HG03469 (cell line): Measurements from ENCODE around the gene DHCR7.

Source experiments
- ATAC-seq: cut with Tn5 transposase; IDR thresholded peaks from one replicate; pipeline ENCODE4 v1.9.1; 2021; ENCODE audit warnings: mild to moderate bottlenecking, moderate library complexity, moderate number of reproducible peaks; ENCODE audit not compliant: unreplicated experiment

Gene DHCR7

GRCh38 chr11:71481101-71481960 is 33.1 kb upstream of the DHCR7 start:
- no peak for ATAC-seq

DNA sequence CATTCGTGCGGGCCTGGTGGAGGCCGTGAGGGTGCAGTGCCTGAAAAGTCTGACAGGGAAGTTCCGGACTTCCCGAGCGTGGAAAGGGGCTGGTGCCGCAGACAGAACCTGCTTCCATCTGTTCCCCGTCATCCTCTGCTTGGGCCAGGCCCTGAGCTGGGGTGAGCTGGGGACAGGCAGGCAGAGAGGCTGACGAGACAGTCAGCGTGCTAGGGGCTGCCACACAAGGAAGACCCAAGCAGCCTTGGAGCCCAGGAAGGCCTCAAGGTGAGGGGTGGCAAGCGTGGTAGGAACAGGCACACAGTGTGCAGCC is 30.3 kb upstream of the DHCR7 start:
- no peak for ATAC-seq

DNA sequence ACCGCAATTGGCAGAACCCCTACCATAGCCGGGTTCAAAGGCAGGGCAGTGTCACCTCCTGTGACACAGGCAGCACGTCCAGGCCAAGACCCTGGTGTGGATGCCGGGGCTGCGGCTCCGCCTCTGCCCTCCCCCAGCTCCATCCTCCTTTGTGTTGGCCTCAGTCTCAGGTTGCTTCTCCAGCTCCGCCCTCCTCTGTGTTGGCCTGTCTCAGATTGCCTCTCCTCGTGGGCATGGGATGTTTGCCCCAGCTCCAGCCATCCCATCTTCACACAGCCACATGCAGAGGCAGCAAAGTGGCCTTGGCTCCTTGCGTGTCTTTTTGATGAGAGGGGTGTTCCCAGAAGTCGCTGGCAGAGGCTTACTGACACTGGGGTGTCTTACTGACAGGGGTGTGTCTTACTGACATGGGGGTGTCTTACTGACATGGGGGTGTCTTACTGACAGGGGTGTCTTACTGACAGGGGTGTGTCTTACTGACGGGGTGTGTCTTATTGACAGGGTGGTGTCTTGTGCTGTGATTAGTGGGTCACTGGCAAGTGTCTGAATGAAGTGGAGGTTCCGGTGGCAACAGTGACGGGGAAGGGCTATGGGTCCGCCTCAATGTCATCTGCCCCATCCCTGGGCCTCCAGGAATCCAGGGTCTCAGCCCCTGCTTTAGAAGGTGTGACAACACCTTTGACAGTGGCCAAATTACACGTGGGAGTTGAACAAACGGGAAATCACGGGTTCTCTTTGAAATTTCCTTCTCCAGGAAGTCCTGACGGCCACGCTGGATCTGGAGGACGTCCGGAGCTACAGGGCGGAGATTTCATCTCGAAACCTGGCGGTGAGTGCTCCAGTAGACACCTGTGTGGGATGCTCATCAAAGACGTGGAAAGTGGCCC is 29.7 kb upstream of the DHCR7 start:
- no peak for ATAC-seq

GRCh38 chr11:71476926-71477640 is 28.9 kb upstream of the DHCR7 start:
- ATAC-seq: no peak

DNA sequence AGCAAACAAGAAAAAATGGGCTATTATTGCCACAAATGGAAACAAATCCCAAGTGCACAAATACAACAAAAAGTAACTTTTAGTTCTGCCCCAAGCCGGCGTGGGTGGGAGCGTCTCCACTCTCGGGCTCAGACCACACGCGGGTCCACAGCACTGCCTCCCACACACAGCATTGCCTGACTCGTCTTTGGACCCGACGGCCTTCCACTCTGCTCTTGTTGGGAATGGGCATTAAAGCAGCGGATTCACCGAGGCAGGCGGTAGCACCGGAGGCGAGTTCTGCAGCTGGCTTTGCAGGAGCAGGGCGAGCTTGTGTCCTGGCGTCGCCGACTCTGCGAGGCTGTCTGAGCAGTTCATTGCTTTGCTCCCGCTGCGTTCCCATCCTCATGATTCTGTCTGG is 27.8 kb upstream of the DHCR7 start:
- no peak for ATAC-seq

GRCh38 chr11:71474771-71475483 is 26.7 kb upstream of the DHCR7 start:
- no peak for ATAC-seq

- ATAC-seq: no peak
These were observed 26.1 kb upstream of the DHCR7 start for GRCh38 chr11:71474141-71474770.

DNA sequence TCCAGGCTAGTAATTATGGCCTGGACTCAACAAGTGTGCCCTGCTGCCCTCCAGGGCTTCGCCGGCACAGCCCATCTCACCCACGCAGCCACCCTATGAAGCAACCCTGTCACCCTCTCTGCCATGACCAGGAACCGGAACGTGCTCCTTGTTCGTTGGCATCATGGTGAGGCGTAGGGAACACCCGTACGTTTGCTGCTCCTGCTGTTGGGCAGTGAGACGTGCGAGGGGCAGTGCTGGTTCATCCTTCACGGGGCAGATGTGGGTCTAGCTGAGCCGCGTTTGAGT is 25.5 kb upstream of the DHCR7 start:
- ATAC-seq: no peak

GRCh38 chr11:71472941-71473792 is 25.0 kb upstream of the DHCR7 start:
- no peak for ATAC-seq

DNA sequence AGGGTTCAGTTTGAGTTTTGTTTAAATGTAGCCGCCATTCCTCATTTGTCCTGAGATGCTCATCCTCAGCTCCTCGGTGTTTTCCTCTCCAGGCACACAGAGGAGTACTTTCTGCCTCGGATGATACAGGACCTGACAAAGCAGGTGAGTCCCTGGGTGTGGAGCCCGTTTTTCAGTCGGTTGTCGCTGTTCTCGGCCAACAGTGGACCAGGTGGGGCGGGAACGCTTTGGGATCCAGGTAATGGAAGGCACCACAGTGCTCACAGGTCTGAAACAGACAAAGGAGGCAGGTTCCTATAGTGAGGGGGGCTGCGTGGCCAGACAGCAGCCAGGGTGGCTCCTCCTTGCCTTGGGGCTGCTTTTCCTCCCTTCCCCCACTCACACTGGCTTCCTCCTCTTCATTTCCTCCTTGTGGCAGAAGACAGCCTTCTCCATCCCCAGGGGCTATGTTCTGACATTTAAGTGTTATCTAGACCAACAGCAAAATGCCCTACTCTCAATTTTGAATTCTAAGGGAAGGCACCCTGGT is 24.2 kb upstream of the DHCR7 start:
- no peak for ATAC-seq

DNA sequence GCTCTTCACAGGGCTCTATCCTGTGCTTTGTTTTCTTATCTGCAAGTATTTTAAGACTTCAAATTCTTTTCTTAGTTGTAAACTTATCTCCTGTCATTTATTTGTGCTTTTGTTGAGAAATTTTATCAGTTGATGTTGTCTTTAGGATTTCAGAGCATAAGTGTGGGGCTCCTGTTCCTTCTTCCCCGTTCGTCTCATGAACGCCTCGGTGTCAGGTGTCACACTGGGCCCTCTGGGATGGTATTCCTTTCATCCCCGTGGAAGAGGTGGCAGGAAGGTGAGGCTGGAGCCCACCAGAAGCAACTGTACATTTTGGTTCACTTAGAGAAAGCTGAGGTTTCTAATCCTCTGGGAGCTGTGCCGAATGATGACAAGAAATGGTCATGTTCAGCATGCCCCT is 22.8 kb upstream of the DHCR7 start:
- no peak for ATAC-seq

GRCh38 chr11:71467164-71467563 is 19.0 kb upstream of the DHCR7 start:
- ATAC-seq: no peak

GRCh38 chr11:71466358-71466757 is 18.2 kb upstream of the DHCR7 start:
- no peak for ATAC-seq

- no peak for ATAC-seq
These were observed 16.9 kb upstream of the DHCR7 start for GRCh38 chr11:71465054-71465453.

- ATAC-seq: no peak
These were observed 15.4 kb upstream of the DHCR7 start for GRCh38 chr11:71463331-71464211.

DNA sequence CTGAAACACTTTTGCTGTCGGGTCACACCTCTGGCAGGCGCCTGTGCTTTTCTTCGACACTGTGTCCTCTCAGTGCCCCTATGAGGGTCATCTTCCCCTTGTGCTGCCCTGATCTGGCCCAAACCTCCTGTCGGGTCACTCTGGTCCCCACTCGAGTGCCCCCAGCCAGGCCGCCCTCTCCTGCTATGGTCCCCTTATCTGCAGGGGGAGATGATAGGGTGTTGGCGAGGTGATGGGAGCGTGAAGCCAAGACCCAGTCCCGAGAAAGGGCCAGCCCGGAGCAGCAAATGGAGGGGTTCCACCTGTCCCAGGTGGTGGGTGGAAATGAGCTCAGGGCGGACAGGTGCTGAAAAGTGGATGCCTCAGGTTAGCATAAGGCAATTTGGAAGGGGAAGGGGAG is 14.5 kb upstream of the DHCR7 start:
- ATAC-seq: no peak

GRCh38 chr11:71461696-71462095 is 13.5 kb upstream of the DHCR7 start:
- no peak for ATAC-seq

GRCh38 chr11:71459767-71460320 is 11.7 kb upstream of the DHCR7 start:
- no peak for ATAC-seq
